K562 (cell line): Measurements from ENCODE around the gene SYNPR. TPM values are rescaled to one million over a fixed set of nuclear protein-coding genes. Genes with fewer than 3 reads are reported as not detected.
A peak's percentile ranks its signal among the peaks of the same experiment; 100 is the strongest.

Source experiments
- ATAC-seq: fragments of 200-7000 bp; cut with Tn5 transposase; 3 replicates; pipeline ENCODE4 v1.9.1; 2020; ENCODE audit warnings: moderate library complexity
- BruUV-seq: library from RNA; stranded (reverse); fragments of 400-500 nt; replicated peaks from 2 replicates; lab custom pipeline; 2021; lab: Mats Ljungman, UMichigan
- CTCF ChIA-PET: fragments of 300-600 bp; formaldehyde crosslinking; extraction: SDS; loops from one replicate; lab custom pipeline; 2021; ENCODE audit warnings: low intra/inter-chr PET ratio; lab: Yijun Ruan, JAX
- POLR2A ChIA-PET: fragments of 300-600, 350-650 bp; sonication (Branson Sonifier 250); formaldehyde crosslinking; extraction: SDS; loops from one replicate; lab custom pipeline; 2021; ENCODE audit warnings: antibody characterized with exemption, inconsistent platforms; lab: Yijun Ruan, JAX
- DNase-seq, 4 experiments: peaks; one replicate each; pipeline versions ENCODE4 v3.0.0 to v3.0.0-alpha.2; 2011 to 2018; ENCODE audit warnings: low spot score in 3 of 4, mixed read lengths in 3 of 4; ENCODE audit errors: extremely low read depth in 1 of 4
- FAIRE-seq: peaks from 2 replicates; lab custom pipeline; 2011; peaks lifted over from hg19 to GRCh38; lab: Jason Lieb, UNC
- H2AFZ ChIP-seq: 2 replicates; pipeline ENCODE4 v1.6.0; 2011; ENCODE audit warnings: low read depth, low read length, control low read depth, inconsistent platforms
- H3K27ac ChIP-seq: fragments of 200-600 bp; 3 replicates; pipeline ENCODE4 v1.8.0; 2011; ENCODE audit warnings: low read depth, mild to moderate bottlenecking, control low read depth, inconsistent platforms, low read length, moderate library complexity, mixed read lengths; ENCODE audit errors: extremely low read depth
- H3K27me3 ChIP-seq, 2 experiments: fragments of 300-600 bp in 1 of 2; 2 replicates in 1 of 2; 3 replicates in 1 of 2; pipeline versions ENCODE4 v1.6.0 to v1.8.0; 2011; ENCODE audit warnings: inconsistent platforms in 2 of 2, low read length in 2 of 2, mild to moderate bottlenecking in 1 of 2, mixed read lengths in 1 of 2, moderate library complexity in 1 of 2; ENCODE audit not compliant: control insufficient read depth in 2 of 2, insufficient read depth in 2 of 2
- H3K36me3 ChIP-seq: fragments of 300-600 bp; 3 replicates; pipeline ENCODE4 v1.8.0; 2011; ENCODE audit warnings: mild to moderate bottlenecking, low read length, inconsistent platforms; ENCODE audit not compliant: control insufficient read depth, insufficient read depth
- H3K4me1 ChIP-seq, 2 experiments: fragments of 200-600 bp in 1 of 2; replicated peaks in 1 of 2; 2 replicates in 1 of 2; 3 replicates in 1 of 2; pipeline versions ENCODE4 v1.5.1 to v1.8.0; 2011; ENCODE audit warnings: inconsistent platforms in 2 of 2, low read length in 2 of 2, mild to moderate bottlenecking in 1 of 2, mixed read lengths in 1 of 2, moderate library complexity in 1 of 2; ENCODE audit not compliant: control insufficient read depth in 2 of 2, insufficient read depth in 2 of 2
- H3K4me2 ChIP-seq: 2 replicates; pipeline ENCODE4 v1.6.1; 2011; ENCODE audit warnings: low read length, control low read depth, inconsistent platforms, mixed read lengths; ENCODE audit not compliant: insufficient read depth
- H3K4me3 ChIP-seq: fragments of 200-600 bp; sonication (generic), shearing (Covaris generic); 2 replicates; pipeline ENCODE4 v1.5.1; 2016; ENCODE audit warnings: control low read depth, inconsistent platforms
- H3K79me2 ChIP-seq: fragments of 200-600 bp; 3 replicates; pipeline ENCODE4 v1.8.0; 2011; ENCODE audit warnings: low read length, inconsistent platforms; ENCODE audit not compliant: control insufficient read depth, insufficient read depth
- H3K9ac ChIP-seq, 2 experiments: 2 replicates each; pipeline versions ENCODE4 v1.6.0 to v1.6.1; 2011; ENCODE audit warnings: low read depth in 2 of 2, low read length in 2 of 2, control low read depth in 1 of 2, inconsistent platforms in 1 of 2, mild to moderate bottlenecking in 1 of 2, mixed read lengths in 1 of 2; ENCODE audit not compliant: insufficient read depth in 1 of 2
- H3K9me1 ChIP-seq: one replicate; pipeline ENCODE4 v1.6.0; 2011; ENCODE audit warnings: inconsistent platforms, mild to moderate bottlenecking, low read length, moderate library complexity; ENCODE audit not compliant: control insufficient read depth, insufficient read depth
- H3K9me3 ChIP-seq: replicated peaks from 2 replicates; pipeline ENCODE4 v1.5.1; 2011; ENCODE audit warnings: low read depth, low read length, inconsistent platforms; ENCODE audit not compliant: control insufficient read depth, insufficient read depth
- H4K20me1 ChIP-seq: replicated peaks from 2 replicates; pipeline ENCODE4 v1.6.1; 2011; ENCODE audit warnings: low read length, inconsistent platforms, mixed read lengths; ENCODE audit not compliant: control insufficient read depth, insufficient read depth
- CCAR2 ChIP-seq: fragments of 200-400 bp; formaldehyde crosslinking; IDR thresholded peaks from 2 replicates; pipeline ENCODE4 v1.6.1; 2017; ENCODE audit warnings: mild to moderate bottlenecking, low read depth, low read length
- CCNT2 ChIP-seq: IDR thresholded peaks from 2 replicates; pipeline ENCODE4 v1.6.1; 2011; ENCODE audit warnings: borderline replicate concordance, low read depth, mild to moderate bottlenecking, moderate library complexity, mixed read lengths, low read length; ENCODE audit not compliant: insufficient read length; ENCODE audit errors: extremely low read depth
- DACH1 ChIP-seq: fragments of 450-650 bp; IDR thresholded peaks from 2 replicates; pipeline ENCODE4 v1.6.1; 2018; ENCODE audit not compliant: partially characterized antibody
- DMBX1 ChIP-seq: fragments of 250-450 bp; sonication (Bioruptor Pico); IDR thresholded peaks from 2 replicates; pipeline ENCODE4 v1.8.0; 2022; ENCODE audit warnings: inconsistent platforms, mild to moderate bottlenecking, moderate library complexity, borderline replicate concordance
- HNRNPK ChIP-seq: fragments of 200-400 bp; formaldehyde crosslinking; IDR thresholded peaks from one replicate; pipeline ENCODE4 v1.6.1; 2018; ENCODE audit warnings: mild to moderate bottlenecking, low read depth, low read length; ENCODE audit not compliant: poor library complexity, severe bottlenecking
- HNRNPUL1 ChIP-seq: fragments of 200-400 bp; formaldehyde crosslinking; IDR thresholded peaks from 2 replicates; pipeline ENCODE4 v1.6.1; 2017; ENCODE audit warnings: low read length
- MAFF ChIP-seq: IDR thresholded peaks from 2 replicates; pipeline ENCODE4 v1.6.1; 2012; ENCODE audit warnings: low read length, improper control_type of control experiment
- NELFE ChIP-seq: IDR thresholded peaks from 2 replicates; pipeline ENCODE4 v1.6.1; 2011; ENCODE audit warnings: mild to moderate bottlenecking; ENCODE audit not compliant: insufficient read depth, insufficient read length
- NFE2L1 ChIP-seq: fragments of 450-650 bp; IDR thresholded peaks from 2 replicates; pipeline ENCODE4 v1.6.1; 2016; ENCODE audit warnings: missing genetic modification characterization, low read depth, mild to moderate bottlenecking, missing compliant biosample characterization, moderate library complexity, borderline replicate concordance
- SOX6 ChIP-seq: fragments of 450-650 bp; IDR thresholded peaks from 2 replicates; pipeline ENCODE4 v1.6.1; 2014; ENCODE audit warnings: mild to moderate bottlenecking
- STAT5A ChIP-seq: IDR thresholded peaks from 2 replicates; pipeline ENCODE4 v1.6.1; 2012; ENCODE audit warnings: low read length, inconsistent platforms, borderline replicate concordance
- XRCC5 ChIP-seq: fragments of 200-400 bp; formaldehyde crosslinking; IDR thresholded peaks from 2 replicates; pipeline ENCODE4 v1.6.1; 2017; ENCODE audit warnings: low read depth, mild to moderate bottlenecking, low read length
- ZNF316 ChIP-seq: fragments of 450-650 bp; IDR thresholded peaks from 2 replicates; pipeline ENCODE4 v1.6.1; 2016
- WGBS: fragments of 100-300 bp; shearing (Covaris generic); methylation state at CpG from one replicate; pipeline ENCODE4 v1.1.6; 2016; ENCODE audit warnings: low coverage, mixed read lengths; ENCODE audit not compliant: insufficient coverage; ENCODE audit errors: missing lambda C conversion rate; 5-methylcytosine and 5-hydroxymethylcytosine counted together
- in situ Hi-C: fragments of 300-500 bp; cut with MboI; formaldehyde crosslinking; loops from 4 replicates; pipeline ENCODE4 v1.15.0; 2018; ENCODE audit warnings: inconsistent platforms, mixed read lengths
- intact Hi-C: fragments of 100-400 bp; cut with micrococcal nuclease; formaldehyde crosslinking; loops from 2 replicates; pipeline ENCODE4 v1.14.2; 2022
- polyA plus RNA-seq, 8 experiments: library from polyadenylated mRNA; depleted of rRNA in 4 of 8; stranded (reverse) in 5 of 8; unstranded in 3 of 8; fragments of >200 nt; fragmentation: Nextera tagmentation in 2 of 8; fragmentation: Illumina TruSeq in 1 of 8; extraction: Ambion mirVana in 2 of 8; extraction: Trizol in 1 of 8; gene quantifications; 2 replicates each; pipeline versions ENCODE4 v1.2.1 to v1.2.3, GENCODE V29; 2011 to 2014; ENCODE audit warnings: inconsistent platforms in 1 of 8, missing spikeins in 1 of 8
- total RNA-seq, 7 experiments: library from RNA; depleted of rRNA in 6 of 7; stranded (reverse); fragments of >200 nt in 6 of 7; fragmentation: Illumina TruSeq in 2 of 7; extraction: Trizol in 2 of 7; gene quantifications; 2 replicates each; pipeline versions ENCODE4 v1.2.1 to v1.2.3, GENCODE V29; 2011 to 2021; ENCODE audit warnings: low replicate concordance in 1 of 7
- TF ChIP-seq, protein P1 (sequence below): sonication (generic); formaldehyde crosslinking; IDR thresholded peaks from 2 replicates; pipeline ENCODE4 v1.8.0; 2022; ENCODE audit warnings: missing genetic modification reagents, mild to moderate bottlenecking, moderate library complexity, borderline replicate concordance
- TF ChIP-seq, protein P2 (sequence below): fragments of 250-450 bp; sonication (Bioruptor Pico); IDR thresholded peaks from 2 replicates; pipeline ENCODE4 v1.5.1; 2021; ENCODE audit warnings: mild to moderate bottlenecking
- TF ChIP-seq, protein P3 (sequence below), 2 experiments: IDR thresholded peaks; 2 replicates each; pipeline ENCODE4 v1.6.1; 2012; ENCODE audit warnings: improper control_type of control experiment in 2 of 2, low read depth in 2 of 2, low read length in 2 of 2, borderline replicate concordance in 1 of 2
- TF ChIP-seq, protein P4 (sequence below): fragments of 450-650 bp; IDR thresholded peaks from 2 replicates; pipeline ENCODE4 v1.6.1; 2016

The SYNPR gene
- total and polyA plus RNA-seq, 9 of the 15 experiments (the other 6 are each of a cell fraction or from before 2014, with no cell fraction given), result not detected

DNA sequence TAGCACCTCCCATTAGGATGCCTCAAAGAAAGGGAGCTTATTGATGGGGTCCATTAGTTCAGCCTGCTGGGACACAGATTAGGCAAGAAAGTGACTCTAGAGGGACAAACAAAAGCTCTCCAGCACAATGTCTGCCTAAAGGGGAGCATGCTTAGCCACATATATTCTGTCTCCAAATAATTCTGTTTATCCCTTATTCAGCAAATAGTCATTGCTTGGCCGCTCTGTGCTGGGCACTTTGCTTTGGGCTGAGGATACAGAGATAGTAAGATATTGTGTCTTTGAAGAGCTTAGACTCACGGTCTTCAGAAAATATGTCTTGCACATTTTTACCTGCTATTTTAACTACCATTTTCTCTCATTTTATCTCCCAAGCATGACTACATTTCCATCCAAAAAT, 159.8 kb downstream of the SYNPR start:
- no peaks in the 10 kb centered on the region for H3K79me2 ChIP-seq
- ATAC-seq, result no peak
- H3K4me2 ChIP-seq, result no peak overlapping the region
- H3K9ac ChIP-seq, result no peak overlapping the region
- FAIRE-seq, result no peak
- WGBS, result 0% methylated on average over 2 of the region's 2 CpGs
- no peaks in the 10 kb centered on the region for H3K9me3 ChIP-seq
- ChIA-PET CTCF (no interaction called here), POLR2A (interaction anchor here (0.8 kb wide), 1 partner anchor 13 kb away, joined by 3 read pairs; no protein-coding TSS in a partner anchor)
- H3K36me3 ChIP-seq, result no peaks in the 10 kb centered on the region
- TF ChIP-seq HNRNPK (no peak), STAT5A (no peak), SOX6 (no peak), NELFE (no peak), CCNT2 (no peak), CCAR2 (no peak), DMBX1 (CRISPR knock-in tag) (no peak), DACH1 (no peak), NFE2L1 (no peak), XRCC5 (no peak), MAFF (0 out of 2 replicates have a peak, but pooled peaks have one; percentile 9), HNRNPUL1 (no peak), ZNF316 (0 out of 2 replicates have a peak, but pooled peaks have one; percentile 14)
- TF ChIP-seq, protein P1, sequence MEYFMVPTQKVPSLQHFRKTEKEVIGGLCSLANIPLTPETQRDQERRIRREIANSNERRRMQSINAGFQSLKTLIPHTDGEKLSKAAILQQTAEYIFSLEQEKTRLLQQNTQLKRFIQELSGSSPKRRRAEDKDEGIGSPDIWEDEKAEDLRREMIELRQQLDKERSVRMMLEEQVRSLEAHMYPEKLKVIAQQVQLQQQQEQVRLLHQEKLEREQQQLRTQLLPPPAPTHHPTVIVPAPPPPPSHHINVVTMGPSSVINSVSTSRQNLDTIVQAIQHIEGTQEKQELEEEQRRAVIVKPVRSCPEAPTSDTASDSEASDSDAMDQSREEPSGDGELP (CRISPR knock-in tag), result no peak
- TF ChIP-seq, protein P2, sequence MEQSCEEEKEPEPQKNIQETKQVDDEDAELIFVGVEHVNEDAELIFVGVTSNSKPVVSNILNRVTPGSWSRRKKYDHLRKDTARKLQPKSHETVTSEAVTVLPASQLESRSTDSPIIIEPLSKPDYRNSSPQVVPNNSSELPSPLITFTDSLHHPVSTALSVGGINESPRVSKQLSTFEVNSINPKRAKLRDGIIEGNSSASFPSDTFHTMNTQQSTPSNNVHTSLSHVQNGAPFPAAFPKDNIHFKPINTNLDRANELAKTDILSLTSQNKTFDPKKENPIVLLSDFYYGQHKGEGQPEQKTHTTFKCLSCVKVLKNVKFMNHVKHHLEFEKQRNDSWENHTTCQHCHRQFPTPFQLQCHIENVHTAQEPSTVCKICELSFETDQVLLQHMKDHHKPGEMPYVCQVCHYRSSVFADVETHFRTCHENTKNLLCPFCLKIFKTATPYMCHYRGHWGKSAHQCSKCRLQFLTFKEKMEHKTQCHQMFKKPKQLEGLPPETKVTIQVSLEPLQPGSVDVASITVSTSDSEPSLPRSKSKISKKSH (CRISPR knock-in tag), result no peak
- TF ChIP-seq, protein P3, sequence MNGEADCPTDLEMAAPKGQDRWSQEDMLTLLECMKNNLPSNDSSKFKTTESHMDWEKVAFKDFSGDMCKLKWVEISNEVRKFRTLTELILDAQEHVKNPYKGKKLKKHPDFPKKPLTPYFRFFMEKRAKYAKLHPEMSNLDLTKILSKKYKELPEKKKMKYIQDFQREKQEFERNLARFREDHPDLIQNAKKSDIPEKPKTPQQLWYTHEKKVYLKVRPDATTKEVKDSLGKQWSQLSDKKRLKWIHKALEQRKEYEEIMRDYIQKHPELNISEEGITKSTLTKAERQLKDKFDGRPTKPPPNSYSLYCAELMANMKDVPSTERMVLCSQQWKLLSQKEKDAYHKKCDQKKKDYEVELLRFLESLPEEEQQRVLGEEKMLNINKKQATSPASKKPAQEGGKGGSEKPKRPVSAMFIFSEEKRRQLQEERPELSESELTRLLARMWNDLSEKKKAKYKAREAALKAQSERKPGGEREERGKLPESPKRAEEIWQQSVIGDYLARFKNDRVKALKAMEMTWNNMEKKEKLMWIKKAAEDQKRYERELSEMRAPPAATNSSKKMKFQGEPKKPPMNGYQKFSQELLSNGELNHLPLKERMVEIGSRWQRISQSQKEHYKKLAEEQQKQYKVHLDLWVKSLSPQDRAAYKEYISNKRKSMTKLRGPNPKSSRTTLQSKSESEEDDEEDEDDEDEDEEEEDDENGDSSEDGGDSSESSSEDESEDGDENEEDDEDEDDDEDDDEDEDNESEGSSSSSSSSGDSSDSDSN (IDR thresholded peaks at IDR 0.05; ENCODE audit: borderline replicate concordance in 1 of 2, low read depth in 2 of 2, low read length in 2 of 2), result no peak
- TF ChIP-seq, protein P4, sequence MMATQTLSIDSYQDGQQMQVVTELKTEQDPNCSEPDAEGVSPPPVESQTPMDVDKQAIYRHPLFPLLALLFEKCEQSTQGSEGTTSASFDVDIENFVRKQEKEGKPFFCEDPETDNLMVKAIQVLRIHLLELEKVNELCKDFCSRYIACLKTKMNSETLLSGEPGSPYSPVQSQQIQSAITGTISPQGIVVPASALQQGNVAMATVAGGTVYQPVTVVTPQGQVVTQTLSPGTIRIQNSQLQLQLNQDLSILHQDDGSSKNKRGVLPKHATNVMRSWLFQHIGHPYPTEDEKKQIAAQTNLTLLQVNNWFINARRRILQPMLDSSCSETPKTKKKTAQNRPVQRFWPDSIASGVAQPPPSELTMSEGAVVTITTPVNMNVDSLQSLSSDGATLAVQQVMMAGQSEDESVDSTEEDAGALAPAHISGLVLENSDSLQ, result no peak
- in situ Hi-C loops (no loop called here), intact Hi-C loops (no loop called here)
- H2AFZ ChIP-seq, result no peak overlapping the region
- no peaks in the 10 kb centered on the region for H3K4me1 ChIP-seq
- no peaks in the 10 kb centered on the region for H4K20me1 ChIP-seq
- no peaks in the 10 kb centered on the region for H3K9me1 ChIP-seq
- DNase-seq, result no peak
- no peaks in the 10 kb centered on the region for H3K27me3 ChIP-seq
- H3K4me3 ChIP-seq, result no peak overlapping the region
- no peak overlapping the region for H3K27ac ChIP-seq
- BruUV-seq, result no TSS peak
